Vagina (tissue), 2 donors: ENCODE data around the gene MMADHC.

ENCODE experiments used
- POLR2A ChIP-seq, 2 donors: fragments of 450-650 bp; IDR thresholded peaks; one replicate each; pipeline ENCODE4 v1.6.1; 2017; ENCODE audit warnings: antibody characterized with exemption in 2 of 2, mild to moderate bottlenecking in 2 of 2, moderate library complexity in 2 of 2
- TF ChIP-seq, protein P1 (sequence below), 3 experiments: fragments of 450-650 bp in 2 of 3; fragments of 200-600 bp in 1 of 3; sonication (generic) in 1 of 3; IDR thresholded peaks; one replicate each; pipeline ENCODE4 v1.5.1; 2017 to 2019; ENCODE audit warnings: antibody characterized with exemption in 3 of 3, mild to moderate bottlenecking in 2 of 3, moderate library complexity in 2 of 3

DNA sequence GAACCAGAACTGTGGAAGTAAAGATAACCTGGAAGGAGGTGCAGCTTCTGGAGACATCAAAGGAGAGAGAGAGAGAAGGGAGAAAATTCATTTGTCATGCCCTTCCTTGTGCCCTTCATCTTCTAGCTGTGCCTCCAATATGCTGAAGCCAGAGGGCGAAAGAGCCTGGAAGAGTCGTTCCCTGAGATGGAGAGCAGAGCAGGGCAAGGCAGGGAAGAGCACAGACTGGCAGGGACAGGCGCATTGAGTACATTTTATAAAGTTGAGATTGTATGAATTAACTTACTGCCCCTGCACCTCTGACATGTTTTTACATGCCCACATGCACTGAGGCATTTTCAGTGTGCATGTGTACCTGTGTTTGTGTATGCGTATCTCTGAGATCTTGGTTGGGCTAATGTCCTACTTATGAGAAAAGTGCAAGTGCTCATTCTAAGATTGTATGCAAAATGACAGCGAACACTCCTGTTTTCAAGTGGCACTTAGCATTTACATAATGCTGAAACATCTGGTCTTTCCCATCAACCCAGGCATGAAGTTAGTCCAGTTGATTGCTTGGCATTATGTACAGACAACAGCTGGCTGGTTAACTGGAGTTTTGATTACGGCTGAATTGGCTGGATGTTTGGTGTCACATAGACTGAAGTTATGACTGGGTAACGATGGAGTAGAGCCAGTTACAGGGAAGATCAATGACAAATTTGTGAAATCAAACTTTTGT is 23.7 kb upstream of the MMADHC start:
- no peak for TF ChIP-seq POLR2A (IDR thresholded peaks at IDR 0.05)
- TF ChIP-seq, protein P1, sequence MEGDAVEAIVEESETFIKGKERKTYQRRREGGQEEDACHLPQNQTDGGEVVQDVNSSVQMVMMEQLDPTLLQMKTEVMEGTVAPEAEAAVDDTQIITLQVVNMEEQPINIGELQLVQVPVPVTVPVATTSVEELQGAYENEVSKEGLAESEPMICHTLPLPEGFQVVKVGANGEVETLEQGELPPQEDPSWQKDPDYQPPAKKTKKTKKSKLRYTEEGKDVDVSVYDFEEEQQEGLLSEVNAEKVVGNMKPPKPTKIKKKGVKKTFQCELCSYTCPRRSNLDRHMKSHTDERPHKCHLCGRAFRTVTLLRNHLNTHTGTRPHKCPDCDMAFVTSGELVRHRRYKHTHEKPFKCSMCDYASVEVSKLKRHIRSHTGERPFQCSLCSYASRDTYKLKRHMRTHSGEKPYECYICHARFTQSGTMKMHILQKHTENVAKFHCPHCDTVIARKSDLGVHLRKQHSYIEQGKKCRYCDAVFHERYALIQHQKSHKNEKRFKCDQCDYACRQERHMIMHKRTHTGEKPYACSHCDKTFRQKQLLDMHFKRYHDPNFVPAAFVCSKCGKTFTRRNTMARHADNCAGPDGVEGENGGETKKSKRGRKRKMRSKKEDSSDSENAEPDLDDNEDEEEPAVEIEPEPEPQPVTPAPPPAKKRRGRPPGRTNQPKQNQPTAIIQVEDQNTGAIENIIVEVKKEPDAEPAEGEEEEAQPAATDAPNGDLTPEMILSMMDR (IDR thresholded peaks at IDR 0.05): no peak
